Naive thymus-derived CD8-positive, alpha-beta T cell (primary cell): Measurements from ENCODE around the gene CALHM1. TPM values are rescaled to one million over a fixed set of nuclear protein-coding genes. Genes with fewer than 3 reads are reported as not detected.

Experiments used
- ATAC-seq, 2 donors: fragments of 150-1000 bp; cut with Tn5 transposase in 1 of 2; sonication (Bioruptor Pico), chemical (Tn5 transposase) in 1 of 2; 1 replicate in 1 of 2; 2 replicates in 1 of 2; pipeline ENCODE4 v1.10.0; 2021; ENCODE audit warnings: mild to moderate bottlenecking in 2 of 2, moderate library complexity in 2 of 2
- POLR2A ChIA-PET: fragments of 350-600 bp; sonication (Branson Sonifier 250); formaldehyde crosslinking; loops from one replicate; lab custom pipeline; 2021; ENCODE audit warnings: antibody characterized with exemption; lab: Charles Lee
- DNase-seq, 10 donors: peaks; one replicate each; pipeline versions ENCODE4 v3.0.0 to v3.0.0-alpha.2; 2020 to 2022
- H3K27ac Mint-ChIP-seq, 10 donors: one replicate each; pipeline ENCODE4 v1.8.0; 2020 to 2022; ENCODE audit warnings: mild to moderate bottlenecking in 10 of 10, mixed read lengths in 10 of 10, moderate library complexity in 4 of 10, inconsistent platforms in 1 of 10
- H3K27me3 Mint-ChIP-seq, 5 donors: one replicate each; pipeline ENCODE4 v1.8.0; 2021 to 2022; ENCODE audit warnings: mixed read lengths in 5 of 5
- H3K36me3 Mint-ChIP-seq, 3 donors: one replicate each; pipeline ENCODE4 v1.8.0; 2020 to 2022; ENCODE audit warnings: mixed read lengths in 3 of 3, mild to moderate bottlenecking in 2 of 3, inconsistent platforms in 1 of 3
- H3K4me1 Mint-ChIP-seq, 4 donors: one replicate each; pipeline ENCODE4 v1.8.0; 2021 to 2022; ENCODE audit warnings: mixed read lengths in 4 of 4
- H3K4me3 Mint-ChIP-seq, 10 donors: one replicate each; pipeline ENCODE4 v1.8.0; 2020 to 2022; ENCODE audit warnings: mild to moderate bottlenecking in 10 of 10, mixed read lengths in 10 of 10, moderate library complexity in 6 of 10, inconsistent platforms in 1 of 10
- H3K9me3 Mint-ChIP-seq, 9 donors: one replicate each; pipeline ENCODE4 v1.8.0; 2020 to 2022; ENCODE audit warnings: mixed read lengths in 9 of 9, mild to moderate bottlenecking in 3 of 9, inconsistent platforms in 1 of 9, moderate library complexity in 1 of 9
- polyA plus RNA-seq, 3 donors: library from polyadenylated mRNA; unstranded; fragments of 300-500 nt; fragmentation: Illumina TruSeq; gene quantifications; one replicate each; pipeline ENCODE4 v1.2.3, GENCODE V29; 2021
- total RNA-seq, 8 experiments: library from RNA in 2 of 8; stranded (reverse) in 2 of 8; gene quantifications; one replicate each; pipeline ENCODE4 v1.2.3 and lab custom pipeline; 2021 to 2026

Gene CALHM1
- total and polyA plus RNA-seq, 5 experiments from 2014 or later: 0.05 TPM; not detected in 4

DNA sequence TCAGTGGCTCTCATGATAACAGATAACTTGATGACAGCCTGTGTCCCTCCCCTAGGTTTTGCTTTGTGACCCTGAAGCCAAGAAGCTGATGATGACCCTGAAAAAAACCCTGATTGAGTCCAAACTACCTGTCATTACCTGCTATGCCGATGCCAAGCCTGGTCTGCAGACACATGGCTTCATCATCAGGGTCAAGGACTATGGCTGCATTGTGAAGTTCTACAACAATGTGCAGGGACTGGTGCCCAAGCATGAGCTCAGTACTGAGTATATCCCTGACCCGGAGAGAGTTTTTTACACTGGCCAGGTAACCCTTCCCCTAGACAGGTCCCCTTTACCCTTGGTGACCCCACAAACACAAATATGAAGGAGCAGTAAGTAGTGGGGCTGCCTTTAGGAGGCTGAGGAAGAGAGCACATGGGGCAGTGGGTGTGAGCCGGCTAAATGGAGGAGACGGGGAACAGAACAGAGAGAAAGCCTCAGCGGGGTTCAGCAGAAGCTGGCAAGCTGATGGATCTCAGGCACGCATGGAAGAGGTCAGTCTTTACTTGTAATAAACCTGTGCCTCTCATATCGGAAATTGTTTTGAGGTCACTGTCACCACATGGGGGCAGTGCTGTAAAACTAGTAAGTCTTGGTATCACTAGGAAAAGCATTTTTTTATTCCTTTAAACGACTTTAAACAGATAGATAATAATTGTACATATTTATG lies 42.1 kb downstream of the CALHM1 start:
- peak; percentile 43 to 52 for ATAC-seq
- H3K36me3 Mint-ChIP-seq: peaks cover 7 to 99% (median 39%) of the 10 kb centered on the region in 3 donors
- peak; percentile 38 to 83 (median 60) for DNase-seq
- H3K4me3 Mint-ChIP-seq: no peak overlapping the region
- POLR2A ChIA-PET: interaction anchor here (1.0 to 1.3 kb wide), 3 partner anchors 66 to 69 kb away, joined by 3 read pairs; no protein-coding TSS in a partner anchor
- peak overlapping the region in 1 of 10 donors; percentile 8 for H3K27ac Mint-ChIP-seq
- H3K9me3 Mint-ChIP-seq: no peaks in the 10 kb centered on the region
- H3K4me1 Mint-ChIP-seq: peaks cover 0 to 2% (median 0%) of the 10 kb centered on the region in 4 donors
- H3K27me3 Mint-ChIP-seq: no peaks in the 10 kb centered on the region

- POLR2A ChIA-PET: interaction anchor here (1.1 to 1.3 kb wide), 2 partner anchors 67 to 70 kb away, joined by 3 read pairs; no protein-coding TSS in a partner anchor
- no peak for ATAC-seq
- Mint-ChIP-seq H3K4me1 (peaks cover 0 to 2% (median 0%) of the 10 kb centered on the region in 4 donors), H3K4me3 (no peak overlapping the region), H3K36me3 (peaks cover 7 to 97% (median 41%) of the 10 kb centered on the region in 3 donors), H3K27me3 (no peaks in the 10 kb centered on the region), H3K9me3 (no peaks in the 10 kb centered on the region), H3K27ac (no peak overlapping the region)
- no peak for DNase-seq
These were observed 43.1 kb downstream of the CALHM1 start for GRCh38 chr10:103415581-103415980.

- no peaks in the 10 kb centered on the region for H3K27me3 Mint-ChIP-seq
- H3K27ac Mint-ChIP-seq: no peak overlapping the region
- peaks cover 7 to 97% (median 39%) of the 10 kb centered on the region in 3 donors for H3K36me3 Mint-ChIP-seq
- H3K9me3 Mint-ChIP-seq: no peaks in the 10 kb centered on the region
- POLR2A ChIA-PET: no interaction called here
- H3K4me1 Mint-ChIP-seq: peaks cover 0 to 2% (median 0%) of the 10 kb centered on the region in 4 donors
- ATAC-seq: no peak
- DNase-seq: no peak
- H3K4me3 Mint-ChIP-seq: no peak overlapping the region
These were observed 45.1 kb downstream of the CALHM1 start for GRCh38 chr10:103413564-103413963.

Other genes starting within 250 kb of the CALHM1 start
- not detected for gene RPEL1, start 213.0 kb downstream of the CALHM1 start, total RNA-seq
- gene RPEL1, start 213.0 kb downstream of the CALHM1 start, polyA plus RNA-seq: not detected
- not detected for gene INA, start 181.8 kb downstream of the CALHM1 start, total RNA-seq
- not detected for gene INA, start 181.8 kb downstream of the CALHM1 start, polyA plus RNA-seq
- gene PCGF6, start 107.8 kb downstream of the CALHM1 start, total RNA-seq: 1 to 10 TPM; 7.9 to 8.1 TPM
- gene PCGF6, start 107.8 kb downstream of the CALHM1 start, polyA plus RNA-seq: 1 to 10 TPM; 4.4 to 7.2 (median 5.3) TPM
- gene TAF5, start 90.9 kb downstream of the CALHM1 start, total RNA-seq: 1 to 10 TPM; 6.2 to 6.6 TPM
- gene TAF5, start 90.9 kb downstream of the CALHM1 start, polyA plus RNA-seq: 1 to 10 TPM; 1.3 to 3.7 (median 2.6) TPM
- gene ATP5MK, start 62.4 kb downstream of the CALHM1 start, total RNA-seq: 100 to 1,000 TPM; 140 to 146 TPM
- 100 to 1,000 TPM; 385 to 601 (median 461) TPM for gene ATP5MK, start 62.4 kb downstream of the CALHM1 start, polyA plus RNA-seq
- gene PDCD11, start 62.3 kb downstream of the CALHM1 start, total RNA-seq: 10 to 100 TPM; 40.3 to 44.2 TPM
- 10 to 100 TPM in 1 of 3 donors, 1 to 10 TPM in 2; 8.6 to 14.9 (median 9.9) TPM for gene PDCD11, start 62.3 kb downstream of the CALHM1 start, polyA plus RNA-seq
- gene CALHM2, start 6.5 kb downstream of the CALHM1 start, total RNA-seq: 10 to 100 TPM; 18.6 to 22.4 TPM
- gene CALHM2, start 6.5 kb downstream of the CALHM1 start, polyA plus RNA-seq: 10 to 100 TPM in 1 of 3 donors, 1 to 10 TPM in 2; 3.0 to 16.8 (median 5.8) TPM
- not detected for gene CALHM3, start 20.3 kb upstream of the CALHM1 start, total RNA-seq
- gene CALHM3, start 20.3 kb upstream of the CALHM1 start, polyA plus RNA-seq: not detected
- gene NEURL1, start 34.8 kb upstream of the CALHM1 start, total RNA-seq: 1 to 10 TPM; 1.2 to 1.3 TPM
- under 1 TPM; 0.17 to 0.73 (median 0.72) TPM for gene NEURL1, start 34.8 kb upstream of the CALHM1 start, polyA plus RNA-seq